Right hindlimb (tissue), 1 donor: ENCODE results near the gene CENPM.

Experiments used
- DNase-seq: peaks from one replicate; pipeline ENCODE4 v3.0.0-alpha.2; 2018

Gene CENPM

DNA sequence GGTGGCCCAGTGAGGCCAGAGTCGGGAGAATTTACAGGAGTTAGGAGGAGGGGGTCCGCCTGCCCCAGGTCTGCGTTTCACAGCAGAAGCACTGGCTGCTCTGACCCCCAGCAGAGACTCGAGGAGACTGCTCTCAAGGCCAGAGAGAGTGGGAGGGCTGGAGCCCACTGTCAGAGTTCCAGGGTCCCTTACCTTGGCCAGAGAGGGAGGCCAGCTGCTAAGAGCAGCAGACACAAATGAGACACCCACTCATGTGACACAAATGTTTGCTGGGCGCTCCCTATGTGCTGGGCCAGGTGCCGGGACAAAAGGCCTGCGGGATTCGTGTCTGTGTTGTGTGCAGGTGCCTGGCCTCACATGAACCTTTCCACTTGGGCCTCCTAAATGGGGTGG is 17.5 kb downstream of the CENPM start:
- DNase-seq: no peak

DNA sequence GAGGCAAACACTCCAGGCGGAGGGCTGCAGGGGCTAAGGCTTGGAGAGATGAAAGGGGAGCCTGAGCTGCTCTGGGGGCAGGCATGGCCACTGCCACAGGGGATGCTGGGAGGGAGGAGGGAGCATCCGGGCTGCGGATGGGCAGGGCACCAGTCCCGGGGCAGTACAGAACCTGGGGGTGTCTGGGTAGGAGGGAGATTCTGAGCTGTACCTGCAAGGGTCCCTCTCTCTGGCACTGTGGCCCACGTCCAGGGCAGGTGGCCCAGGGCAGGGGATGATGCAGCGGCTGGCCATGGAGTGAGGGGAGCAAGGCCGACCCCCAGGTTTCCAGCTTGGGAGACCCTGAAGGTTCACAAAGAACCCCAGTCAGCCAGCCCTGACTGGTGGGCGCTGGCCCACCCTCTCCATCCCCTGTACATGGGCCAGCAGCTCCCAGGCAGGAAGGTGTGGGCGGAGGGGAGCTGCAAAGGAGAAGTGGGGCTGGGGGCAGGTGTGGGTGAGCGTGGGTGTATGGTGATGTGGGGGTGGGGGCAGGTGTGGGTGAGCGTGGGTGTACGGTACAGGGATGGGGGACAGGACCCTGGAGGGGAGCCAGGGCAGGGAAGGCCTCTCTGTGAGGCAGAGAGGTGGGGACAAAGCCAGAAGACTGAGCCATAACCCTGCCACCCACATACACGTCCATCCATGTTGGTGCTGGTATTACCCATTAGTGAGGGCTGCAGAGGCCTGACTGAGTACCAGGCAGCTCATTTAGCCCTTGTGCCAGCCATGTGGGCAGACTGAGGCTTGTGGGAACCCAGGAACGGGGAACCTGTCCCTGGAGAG is 18.1 kb downstream of the CENPM start:
- no peak for DNase-seq

DNA sequence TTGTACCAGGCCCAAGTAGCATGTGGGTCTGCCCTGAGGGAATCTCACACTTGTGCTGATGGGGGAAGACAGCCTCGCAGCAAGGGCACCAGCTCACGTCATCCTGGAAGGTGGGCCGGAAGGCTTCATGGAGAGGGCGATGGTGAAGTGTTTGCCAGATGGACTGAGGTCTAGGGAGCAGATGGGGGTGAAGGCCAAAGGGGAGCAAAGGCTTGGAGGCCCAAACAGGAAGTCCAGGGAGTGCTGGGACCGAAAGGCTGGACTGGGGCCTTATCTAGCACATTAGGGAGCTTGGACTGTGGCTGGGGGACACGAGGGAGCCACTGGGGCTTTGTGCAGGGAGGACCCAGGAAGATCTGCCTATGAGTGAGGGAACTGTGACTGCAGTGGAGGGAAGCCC is 19.1 kb downstream of the CENPM start:
- no peak for DNase-seq

- DNase-seq: peak; percentile 68
Observed at GRCh38 chr22:41925783-41926460, 21.0 kb downstream of the CENPM start.

- no peak for DNase-seq
Observed at GRCh38 chr22:41923595-41924276, 23.2 kb downstream of the CENPM start.

DNA sequence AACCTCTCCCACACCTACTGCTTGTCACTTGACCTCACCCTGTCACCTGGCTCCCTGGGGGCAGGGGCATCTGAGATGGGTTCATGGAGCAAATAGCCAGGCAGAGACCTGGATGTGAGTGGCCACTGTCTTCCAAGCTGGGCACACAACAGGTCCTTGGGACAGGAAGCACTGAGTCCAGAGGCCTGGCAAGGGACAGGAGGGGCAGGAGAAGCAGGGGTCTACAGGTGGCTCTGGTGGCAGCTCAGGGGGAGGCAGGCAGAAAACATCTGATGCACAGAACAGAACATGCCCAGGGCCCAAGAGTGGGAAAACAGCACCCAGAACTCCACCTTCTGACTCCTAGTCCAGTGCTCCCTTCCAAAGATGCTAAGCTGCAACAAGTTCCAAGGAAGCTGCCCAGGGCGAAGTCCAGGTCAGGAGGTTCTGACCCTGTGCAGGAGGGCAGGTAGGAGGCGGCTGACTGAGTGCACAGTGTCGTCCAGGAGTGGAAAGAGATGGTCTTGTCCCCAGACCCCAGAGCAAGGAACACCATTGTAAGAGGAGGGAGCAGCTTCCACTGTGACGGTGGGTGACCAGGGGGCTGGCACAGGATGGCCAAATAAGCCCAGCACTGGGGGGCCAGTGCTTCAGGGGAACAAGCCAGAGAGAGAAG is 23.9 kb downstream of the CENPM start:
- DNase-seq: no peak

DNA sequence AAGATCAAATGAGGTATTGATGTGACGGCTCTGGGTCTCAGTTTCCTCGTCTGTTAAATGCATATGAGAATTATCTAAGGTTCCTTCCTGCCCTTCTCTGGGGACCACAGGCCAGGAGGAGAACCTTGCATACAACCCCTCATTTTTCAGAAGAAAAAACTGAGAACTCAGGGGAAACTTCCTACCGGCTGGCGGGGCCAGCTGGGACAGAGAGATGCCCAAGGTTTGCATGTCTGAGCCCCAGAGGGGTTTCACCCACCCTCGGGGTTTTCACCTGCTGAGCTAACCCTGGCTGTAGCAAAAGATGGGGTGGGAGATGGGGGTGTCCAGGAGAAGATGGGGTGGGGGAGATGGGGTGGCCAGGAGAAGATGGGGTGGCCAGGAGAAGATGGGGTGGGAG is 24.6 kb downstream of the CENPM start:
- DNase-seq: no peak

- no peak for DNase-seq
Observed at GRCh38 chr22:41920271-41920976, 26.5 kb downstream of the CENPM start.

GRCh38 chr22:41919357-41920224 is 27.4 kb downstream of the CENPM start:
- DNase-seq: no peak

- DNase-seq: peak; percentile 64
Observed at GRCh38 chr22:41917903-41918791, 28.8 kb downstream of the CENPM start.

DNA sequence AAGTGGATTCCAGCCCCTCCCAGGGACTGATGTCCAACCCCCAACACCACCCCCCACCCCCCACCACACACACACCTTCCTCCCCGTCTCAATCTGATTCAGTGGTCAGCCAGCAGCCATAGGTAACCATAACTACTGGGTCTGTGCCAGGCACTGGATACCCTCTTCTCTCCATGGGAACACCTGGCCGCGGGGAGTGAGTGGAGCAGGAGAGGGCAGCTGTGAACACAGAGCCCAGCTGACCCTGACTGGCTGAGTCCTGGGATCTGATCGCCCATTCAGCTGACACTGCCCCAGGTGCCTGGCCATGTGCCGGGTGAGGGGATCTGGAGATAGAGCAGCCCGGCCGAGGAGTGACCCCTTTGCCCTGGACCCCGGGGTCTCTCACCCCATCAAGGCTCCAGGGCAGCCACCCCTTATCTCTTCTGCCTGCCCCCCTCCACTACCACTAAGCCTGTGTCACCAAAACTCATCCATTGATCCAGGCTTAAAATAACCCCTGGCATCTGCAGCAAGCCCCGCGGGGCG is 29.5 kb downstream of the CENPM start:
- no peak for DNase-seq

DNA sequence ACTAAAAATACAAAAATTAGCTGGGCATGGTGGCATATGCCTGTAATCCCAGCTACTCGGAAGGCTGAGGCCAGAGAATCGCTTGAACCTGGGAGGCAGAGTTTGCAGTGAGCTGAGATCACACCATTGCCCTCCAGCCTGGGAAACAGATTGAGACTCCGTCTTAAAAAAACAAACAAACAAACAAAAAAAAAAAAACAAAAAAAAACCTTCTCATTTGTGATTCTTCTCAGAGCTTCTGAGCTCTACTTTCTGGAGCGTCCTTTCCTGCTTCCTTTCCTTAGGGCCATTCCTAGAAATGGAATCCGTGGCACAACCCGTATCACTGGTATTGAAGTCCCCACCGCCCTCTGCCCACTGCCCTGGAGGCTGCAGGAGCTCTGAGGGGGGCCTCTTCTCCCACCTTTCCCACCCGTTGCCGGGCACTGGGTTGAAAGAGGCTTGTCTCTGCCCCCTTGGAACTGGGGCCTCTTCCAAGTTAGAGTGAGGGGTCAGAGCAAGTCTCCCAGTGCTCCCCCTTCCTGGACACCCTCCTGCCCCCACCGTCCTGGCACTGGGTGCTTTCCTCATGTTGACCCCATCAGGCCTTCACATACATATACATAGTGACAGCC is 30.1 kb downstream of the CENPM start:
- no peak for DNase-seq

DNA sequence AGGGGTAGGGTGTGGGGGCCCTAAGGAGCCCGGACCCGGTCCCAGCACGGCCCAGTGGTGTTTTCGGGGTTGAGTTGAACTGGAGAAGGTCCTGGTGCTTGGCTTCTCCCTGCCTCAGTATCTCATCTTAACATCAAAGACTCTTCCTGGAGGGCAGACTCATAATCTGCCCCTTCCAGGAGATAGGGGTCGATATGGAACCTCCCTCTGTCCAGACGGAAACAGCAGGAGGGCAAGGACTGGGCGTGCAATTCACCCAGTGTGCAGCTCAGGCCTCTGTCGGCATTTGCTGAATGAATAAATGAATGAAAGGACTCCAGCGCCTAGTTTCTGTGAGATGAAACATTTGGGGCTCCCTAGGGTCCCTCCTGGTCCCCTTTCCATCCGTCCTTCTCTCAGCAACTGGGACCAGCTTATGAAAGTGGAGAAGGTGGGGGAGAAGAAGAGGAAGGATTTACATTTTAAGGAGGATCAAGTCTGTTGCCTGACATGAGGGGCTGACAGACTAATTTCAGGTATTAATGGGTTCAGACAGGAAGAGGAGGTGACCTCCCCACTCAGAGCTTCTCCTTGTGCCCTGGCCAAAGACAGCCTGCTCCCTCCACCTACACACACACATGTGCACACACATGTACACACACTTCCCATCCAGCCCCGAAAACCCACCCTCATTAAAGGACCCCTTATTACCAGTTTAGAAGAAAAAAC is 31.0 kb downstream of the CENPM start:
- DNase-seq: no peak

GRCh38 chr22:41915035-41915785 is 31.7 kb downstream of the CENPM start, which contains the start of gene SHISA8:
Gene SHISA8 (minus strand): TSS chr22:41915074. CDS start chr22:41914667, 407 bp downstream.
- DNase-seq: peak; percentile 77

DNA sequence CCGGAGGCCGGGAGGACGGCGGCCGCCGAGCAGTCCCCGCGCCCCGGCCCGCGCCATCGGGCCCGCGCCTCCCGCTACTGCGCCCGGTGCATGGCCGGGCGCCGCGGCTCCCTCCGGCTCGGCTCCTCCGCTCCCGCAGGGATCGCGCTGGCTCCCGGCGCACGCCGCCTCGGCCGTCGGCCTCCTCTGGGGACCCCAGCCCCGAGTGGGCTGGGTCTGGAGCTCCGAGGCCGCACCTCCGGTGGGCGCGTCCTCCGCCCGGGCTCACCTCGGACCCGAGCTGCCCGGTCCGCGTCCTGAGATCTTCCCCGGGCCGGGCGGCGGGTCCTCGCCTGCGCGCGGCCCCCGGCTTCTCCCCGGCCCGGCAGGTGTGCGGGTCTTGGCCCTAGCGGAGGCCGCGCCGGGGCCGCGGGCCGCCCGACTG is 32.3 kb downstream of the CENPM start:
- no peak for DNase-seq

- DNase-seq: no peak
Observed at GRCh38 chr22:41913842-41914534, 33.0 kb downstream of the CENPM start.

DNA sequence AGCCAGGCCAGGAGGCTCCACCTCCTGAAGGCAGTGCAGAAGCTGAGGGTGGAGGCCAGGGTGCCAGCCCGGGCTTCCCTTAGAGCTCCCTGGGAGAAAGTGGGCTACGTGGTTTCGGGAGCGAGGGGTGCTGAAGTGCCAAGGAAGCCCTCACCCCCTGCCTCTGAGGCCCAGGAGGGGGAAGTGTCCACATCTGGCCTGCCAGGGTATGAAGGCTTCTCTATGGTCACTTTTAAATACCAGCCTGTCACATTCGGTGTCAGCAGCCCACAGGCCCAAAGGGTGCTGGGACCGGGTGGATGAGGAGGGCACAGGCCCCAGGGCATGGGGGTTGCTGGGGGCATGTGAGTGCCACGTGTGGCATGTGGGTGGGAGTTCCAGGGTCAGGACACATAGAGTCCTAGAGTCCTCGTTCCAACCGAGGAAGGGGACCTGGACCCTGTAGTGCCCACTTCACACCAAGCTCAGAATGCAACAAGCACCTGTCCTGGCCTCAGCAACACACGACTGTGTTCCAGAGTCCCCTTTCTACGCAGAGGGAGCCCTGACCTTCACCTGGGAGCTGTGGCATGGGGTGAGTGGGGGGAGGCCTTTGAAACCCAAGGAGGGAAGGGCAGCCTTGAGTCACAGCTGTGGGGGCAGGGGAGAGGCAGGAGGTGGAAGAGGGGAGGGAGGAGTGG is 33.8 kb downstream of the CENPM start:
- no peak for DNase-seq
